HCT116 (cell line): ENCODE measurements around the gene GNAI2. TPM values are rescaled to one million over a fixed set of nuclear protein-coding genes. Genes with fewer than 3 reads are reported as not detected.

Experiments used
- ATAC-seq: fragments of 200-7000 bp; cut with Tn5 transposase; 2 replicates; pipeline ENCODE4 v1.9.1; 2020; ENCODE audit warnings: mild to moderate bottlenecking, moderate library complexity
- BruUV-seq: library from RNA; stranded (reverse); fragments of 400-500 nt; replicated peaks from 2 replicates; lab custom pipeline; 2021; lab: Mats Ljungman, UMichigan
- CTCF ChIA-PET: fragments of 300-600 bp; sonication (Branson Sonifier 250); formaldehyde crosslinking; loops from one replicate; lab custom pipeline; 2021; ENCODE audit warnings: antibody characterized with exemption; lab: Charles Lee
- POLR2A ChIA-PET: fragments of 300-600, 350-600 bp; sonication (Branson Sonifier 250); formaldehyde crosslinking; loops from one replicate; lab custom pipeline; 2021; ENCODE audit warnings: antibody characterized with exemption; lab: Charles Lee
- RAD21 ChIA-PET, 2 experiments: fragments of 300-600 bp; sonication (Branson Sonifier 250); formaldehyde crosslinking; loops; one replicate each; lab custom pipeline; 2023; ENCODE audit warnings: low total read pairs in 2 of 2; ENCODE audit not compliant: uncharacterized antibody in 2 of 2, unreplicated experiment in 2 of 2, low non-redundant PET in 1 of 2; lab: Charles Lee
- DNase-seq: peaks from one replicate; pipeline ENCODE4 v3.0.0-alpha.2; 2010; ENCODE audit warnings: low read depth, low spot score
- H2AFZ ChIP-seq: fragments of 200-600 bp; shearing (Covaris generic), sonication (generic); 2 replicates; pipeline ENCODE4 v1.6.1; 2017; ENCODE audit warnings: low read depth, mixed run types, mixed read lengths, antibody characterized with exemption, low read length; ENCODE audit not compliant: poor library complexity, severe bottlenecking
- H3K27ac ChIP-seq: 2 replicates; pipeline ENCODE4 v1.5.1; 2012; ENCODE audit warnings: low read depth, low read length
- H3K27me3 ChIP-seq: fragments of 200-600 bp; sonication (generic); 2 replicates; pipeline ENCODE4 v1.6.1; 2016; ENCODE audit warnings: mixed run types, low read length, mixed read lengths; ENCODE audit not compliant: insufficient read depth
- H3K36me3 ChIP-seq, 2 experiments: fragments of 200-500 bp in 1 of 2; fragments of 200-600 bp in 1 of 2; sonication (Bioruptor generic) in 1 of 2; sonication (generic) in 1 of 2; 2 replicates each; pipeline versions ENCODE4 v1.5.1 to v1.6.1; 2014 to 2016; ENCODE audit warnings: low read length in 2 of 2, inconsistent platforms in 1 of 2, mixed read lengths in 1 of 2, mixed run types in 1 of 2; ENCODE audit not compliant: insufficient read depth in 2 of 2, control insufficient read depth in 1 of 2
- H3K4me1 ChIP-seq, 2 experiments: fragments of 200-600 bp in 1 of 2; sonication (generic) in 1 of 2; 2 replicates each; pipeline versions ENCODE4 v1.5.1 to v1.6.1; 2012 to 2017; ENCODE audit warnings: low read length in 2 of 2, inconsistent platforms in 1 of 2, mild to moderate bottlenecking in 1 of 2, mixed read lengths in 1 of 2, mixed run types in 1 of 2, moderate library complexity in 1 of 2; ENCODE audit not compliant: insufficient read depth in 2 of 2, control insufficient read depth in 1 of 2
- H3K4me2 ChIP-seq: fragments of 200-600 bp; sonication (generic); 2 replicates; pipeline ENCODE4 v1.6.1; 2017; ENCODE audit warnings: mixed run types, low read length, mixed read lengths
- H3K4me3 ChIP-seq, 2 experiments: fragments of 200-600 bp in 1 of 2; sonication (generic) in 1 of 2; replicated peaks in 1 of 2; 2 replicates each; pipeline ENCODE4 v1.5.1; 2011 to 2016; ENCODE audit warnings: low read length in 2 of 2, control low read depth in 1 of 2, low read depth in 1 of 2, mild to moderate bottlenecking in 1 of 2, mixed read lengths in 1 of 2, mixed run types in 1 of 2
- H3K79me2 ChIP-seq: fragments of 200-600 bp; sonication (generic); 2 replicates; pipeline ENCODE4 v1.6.1; 2017; ENCODE audit warnings: mild to moderate bottlenecking, mixed run types, low read length, moderate library complexity, mixed read lengths; ENCODE audit not compliant: insufficient read depth
- H3K9ac ChIP-seq: fragments of 200-600 bp; sonication (generic); 2 replicates; pipeline ENCODE4 v1.6.1; 2016; ENCODE audit warnings: low read length, mixed read lengths
- H3K9me2 ChIP-seq: fragments of 200-600 bp; sonication (generic), shearing (Covaris generic); 2 replicates; pipeline ENCODE4 v1.6.1; 2017; ENCODE audit warnings: mixed run types, mild to moderate bottlenecking, moderate library complexity; ENCODE audit not compliant: insufficient read depth
- H3K9me3 ChIP-seq, 2 experiments: fragments of 200-500 bp in 1 of 2; fragments of 200-600 bp in 1 of 2; sonication (Bioruptor generic) in 1 of 2; sonication (generic) in 1 of 2; 2 replicates each; pipeline ENCODE4 v1.6.1; 2014 to 2017; ENCODE audit warnings: low read length in 2 of 2, mixed read lengths in 2 of 2, inconsistent platforms in 1 of 2, low read depth in 1 of 2, mild to moderate bottlenecking in 1 of 2, mixed run types in 1 of 2, moderate library complexity in 1 of 2; ENCODE audit not compliant: control insufficient read depth in 1 of 2, insufficient read depth in 1 of 2
- H4K20me1 ChIP-seq: fragments of 200-600 bp; sonication (generic), shearing (Covaris generic); 2 replicates; pipeline ENCODE4 v1.6.1; 2017; ENCODE audit warnings: mixed run types, mild to moderate bottlenecking, moderate library complexity; ENCODE audit not compliant: insufficient read depth
- CEBPB ChIP-seq: IDR thresholded peaks from 2 replicates; pipeline ENCODE4 v1.6.1; 2012; ENCODE audit warnings: low read depth
- EGR1 ChIP-seq: IDR thresholded peaks from 2 replicates; pipeline ENCODE4 v1.6.1; 2012; ENCODE audit warnings: low read depth
- EZH2 ChIP-seq: fragments of 200-600 bp; sonication (generic); IDR thresholded peaks from 2 replicates; pipeline ENCODE4 v1.6.1; 2017; ENCODE audit warnings: antibody characterized with exemption, mixed run types
- FOSL1 ChIP-seq: IDR thresholded peaks from 2 replicates; pipeline ENCODE4 v1.6.1; 2012; ENCODE audit warnings: low read depth
- JUND ChIP-seq: IDR thresholded peaks from 2 replicates; pipeline ENCODE4 v1.6.1; 2012
- SIN3A ChIP-seq: IDR thresholded peaks from 2 replicates; pipeline ENCODE4 v1.6.1; 2012; ENCODE audit warnings: low read depth
- SP1 ChIP-seq: IDR thresholded peaks from 2 replicates; pipeline ENCODE4 v1.6.1; 2012; ENCODE audit warnings: low read depth
- SRF ChIP-seq: IDR thresholded peaks from 2 replicates; pipeline ENCODE4 v1.6.1; 2012; ENCODE audit warnings: low read depth
- YY1 ChIP-seq: IDR thresholded peaks from 2 replicates; pipeline ENCODE4 v1.6.1; 2011; ENCODE audit warnings: low read length, low read depth, moderate library complexity, mild to moderate bottlenecking; ENCODE audit not compliant: insufficient replicate concordance; ENCODE audit errors: extremely low read depth
- ZFX ChIP-seq: fragments of 450-650 bp; IDR thresholded peaks from 2 replicates; pipeline ENCODE4 v1.6.1; 2017
- ZNF274 ChIP-seq: fragments of 200-500 bp; sonication (Bioruptor generic); IDR thresholded peaks from 2 replicates; pipeline ENCODE4 v1.6.1; 2014; ENCODE audit warnings: mild to moderate bottlenecking, low read depth, low read length, inconsistent platforms
- intact Hi-C: fragments of 100-400 bp; cut with micrococcal nuclease; formaldehyde crosslinking; loops from 2 replicates; pipeline ENCODE4 v1.10.0; 2022
- total RNA-seq: library from RNA; stranded (reverse); gene quantifications from one replicate; pipeline ENCODE4 v1.2.1, GENCODE V29; 2021; ENCODE audit not compliant: unreplicated experiment
- TF ChIP-seq, protein P1 (sequence below), 3 experiments: fragments of 200-600 bp in 1 of 3; sonication (generic) in 1 of 3; IDR thresholded peaks in 2 of 3; conservative IDR thresholded peaks in 1 of 3; 2 replicates each; pipeline ENCODE4 v1.5.1; 2012 to 2017; ENCODE audit warnings: low read depth in 2 of 3, low read length in 2 of 3, antibody characterized with exemption in 1 of 3, borderline replicate concordance in 1 of 3, control low read depth in 1 of 3, mild to moderate bottlenecking in 1 of 3, mixed read lengths in 1 of 3, mixed run types in 1 of 3, moderate library complexity in 1 of 3; ENCODE audit not compliant: insufficient read depth in 1 of 3
- TF ChIP-seq, protein P2 (sequence below): IDR thresholded peaks from 2 replicates; pipeline ENCODE4 v1.6.1; 2011; ENCODE audit warnings: mild to moderate bottlenecking, low read length, moderate library complexity; ENCODE audit not compliant: insufficient replicate concordance; ENCODE audit errors: extremely low read depth

GNAI2 gene
- total RNA-seq, 1 experiment from 2014 or later, result 170 TPM

- peaks cover 40 to 54% of the 10 kb centered on the region in 2 experiments for H3K4me1 ChIP-seq
- H3K9me3 ChIP-seq, result no peaks in the 10 kb centered on the region
- ATAC-seq (no peak), DNase-seq (no peak)
- H3K4me3 ChIP-seq, result no peak overlapping the region
- ChIA-PET RAD21 (no interaction called here), CTCF (interaction anchor here (1.9 kb wide), 1 partner anchor 13 kb away, joined by 7 read pairs; no protein-coding TSS in a partner anchor), POLR2A (interaction anchor here (1.6 kb wide), 1 partner anchor 56 kb away, joined by 3 read pairs; no protein-coding TSS in a partner anchor)
- H3K4me2 ChIP-seq, result no peak overlapping the region
- H4K20me1 ChIP-seq, result 0 out of 2 replicates have a peak, but pooled peaks cover under 1% of the 10 kb centered on the region
- TF ChIP-seq, protein P1, sequence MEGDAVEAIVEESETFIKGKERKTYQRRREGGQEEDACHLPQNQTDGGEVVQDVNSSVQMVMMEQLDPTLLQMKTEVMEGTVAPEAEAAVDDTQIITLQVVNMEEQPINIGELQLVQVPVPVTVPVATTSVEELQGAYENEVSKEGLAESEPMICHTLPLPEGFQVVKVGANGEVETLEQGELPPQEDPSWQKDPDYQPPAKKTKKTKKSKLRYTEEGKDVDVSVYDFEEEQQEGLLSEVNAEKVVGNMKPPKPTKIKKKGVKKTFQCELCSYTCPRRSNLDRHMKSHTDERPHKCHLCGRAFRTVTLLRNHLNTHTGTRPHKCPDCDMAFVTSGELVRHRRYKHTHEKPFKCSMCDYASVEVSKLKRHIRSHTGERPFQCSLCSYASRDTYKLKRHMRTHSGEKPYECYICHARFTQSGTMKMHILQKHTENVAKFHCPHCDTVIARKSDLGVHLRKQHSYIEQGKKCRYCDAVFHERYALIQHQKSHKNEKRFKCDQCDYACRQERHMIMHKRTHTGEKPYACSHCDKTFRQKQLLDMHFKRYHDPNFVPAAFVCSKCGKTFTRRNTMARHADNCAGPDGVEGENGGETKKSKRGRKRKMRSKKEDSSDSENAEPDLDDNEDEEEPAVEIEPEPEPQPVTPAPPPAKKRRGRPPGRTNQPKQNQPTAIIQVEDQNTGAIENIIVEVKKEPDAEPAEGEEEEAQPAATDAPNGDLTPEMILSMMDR (IDR thresholded peaks at IDR 0.05 in 2 of 3, conservative IDR thresholded peaks at IDR 0.05 in 1 of 3; ENCODE audit: borderline replicate concordance in 1 of 3, insufficient read depth in 1 of 3, low read depth in 2 of 3, low read length in 2 of 3), result no peak
- TF ChIP-seq JUND (no peak), SIN3A (no peak), SP1 (no peak), EZH2 (no peak), SRF (no peak), YY1 (no peak), EGR1 (no peak), ZFX (no peak), FOSL1 (no peak), ZNF274 (no peak), CEBPB (no peak)
- TF ChIP-seq, protein P2, sequence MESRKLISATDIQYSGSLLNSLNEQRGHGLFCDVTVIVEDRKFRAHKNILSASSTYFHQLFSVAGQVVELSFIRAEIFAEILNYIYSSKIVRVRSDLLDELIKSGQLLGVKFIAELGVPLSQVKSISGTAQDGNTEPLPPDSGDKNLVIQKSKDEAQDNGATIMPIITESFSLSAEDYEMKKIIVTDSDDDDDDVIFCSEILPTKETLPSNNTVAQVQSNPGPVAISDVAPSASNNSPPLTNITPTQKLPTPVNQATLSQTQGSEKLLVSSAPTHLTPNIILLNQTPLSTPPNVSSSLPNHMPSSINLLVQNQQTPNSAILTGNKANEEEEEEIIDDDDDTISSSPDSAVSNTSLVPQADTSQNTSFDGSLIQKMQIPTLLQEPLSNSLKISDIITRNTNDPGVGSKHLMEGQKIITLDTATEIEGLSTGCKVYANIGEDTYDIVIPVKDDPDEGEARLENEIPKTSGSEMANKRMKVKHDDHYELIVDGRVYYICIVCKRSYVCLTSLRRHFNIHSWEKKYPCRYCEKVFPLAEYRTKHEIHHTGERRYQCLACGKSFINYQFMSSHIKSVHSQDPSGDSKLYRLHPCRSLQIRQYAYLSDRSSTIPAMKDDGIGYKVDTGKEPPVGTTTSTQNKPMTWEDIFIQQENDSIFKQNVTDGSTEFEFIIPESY, result no peak
- H3K27ac ChIP-seq, result no peak overlapping the region
- BruUV-seq, result no TSS peak
- no peak overlapping the region for H3K9ac ChIP-seq
- H3K79me2 ChIP-seq, result peaks cover 20% of the 10 kb centered on the region
- H2AFZ ChIP-seq, result no peak overlapping the region
- no peaks in the 10 kb centered on the region for H3K36me3 ChIP-seq
- intact Hi-C loops, result no loop called here
- no peaks in the 10 kb centered on the region for H3K9me2 ChIP-seq
- no peaks in the 10 kb centered on the region for H3K27me3 ChIP-seq
Observed at GRCh38 chr3:50233176-50233575, 2.8 kb upstream of the GNAI2 start.
